ENCODE measurements around the gene SSUH2.

- no peak for TF ChIP-seq POLR2A (IDR thresholded peaks at IDR 0.05)
- TF ChIP-seq, protein P1, sequence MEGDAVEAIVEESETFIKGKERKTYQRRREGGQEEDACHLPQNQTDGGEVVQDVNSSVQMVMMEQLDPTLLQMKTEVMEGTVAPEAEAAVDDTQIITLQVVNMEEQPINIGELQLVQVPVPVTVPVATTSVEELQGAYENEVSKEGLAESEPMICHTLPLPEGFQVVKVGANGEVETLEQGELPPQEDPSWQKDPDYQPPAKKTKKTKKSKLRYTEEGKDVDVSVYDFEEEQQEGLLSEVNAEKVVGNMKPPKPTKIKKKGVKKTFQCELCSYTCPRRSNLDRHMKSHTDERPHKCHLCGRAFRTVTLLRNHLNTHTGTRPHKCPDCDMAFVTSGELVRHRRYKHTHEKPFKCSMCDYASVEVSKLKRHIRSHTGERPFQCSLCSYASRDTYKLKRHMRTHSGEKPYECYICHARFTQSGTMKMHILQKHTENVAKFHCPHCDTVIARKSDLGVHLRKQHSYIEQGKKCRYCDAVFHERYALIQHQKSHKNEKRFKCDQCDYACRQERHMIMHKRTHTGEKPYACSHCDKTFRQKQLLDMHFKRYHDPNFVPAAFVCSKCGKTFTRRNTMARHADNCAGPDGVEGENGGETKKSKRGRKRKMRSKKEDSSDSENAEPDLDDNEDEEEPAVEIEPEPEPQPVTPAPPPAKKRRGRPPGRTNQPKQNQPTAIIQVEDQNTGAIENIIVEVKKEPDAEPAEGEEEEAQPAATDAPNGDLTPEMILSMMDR (IDR thresholded peaks at IDR 0.05), result no peak
Measured at GRCh38 chr3:8593021-8593827, 51.4 kb downstream of the SSUH2 start.
